Esophagus squamous epithelium (tissue), 4 donors: ENCODE measurements around the gene LCOR.

ENCODE experiments used
- POLR2A ChIP-seq, 4 donors: fragments of 450-650 bp; IDR thresholded peaks; one replicate each; pipeline ENCODE4 v1.6.1; 2017; ENCODE audit warnings: antibody characterized with exemption in 4 of 4, mild to moderate bottlenecking in 4 of 4, moderate library complexity in 3 of 4
- TF ChIP-seq, protein P1 (sequence below), 6 experiments: fragments of 450-650 bp in 4 of 6; fragments of 200-600 bp in 2 of 6; sonication (generic) in 2 of 6; IDR thresholded peaks; one replicate each; pipeline ENCODE4 v1.5.1; 2016 to 2019; ENCODE audit warnings: antibody characterized with exemption in 6 of 6, mild to moderate bottlenecking in 4 of 6, moderate library complexity in 4 of 6

DNA sequence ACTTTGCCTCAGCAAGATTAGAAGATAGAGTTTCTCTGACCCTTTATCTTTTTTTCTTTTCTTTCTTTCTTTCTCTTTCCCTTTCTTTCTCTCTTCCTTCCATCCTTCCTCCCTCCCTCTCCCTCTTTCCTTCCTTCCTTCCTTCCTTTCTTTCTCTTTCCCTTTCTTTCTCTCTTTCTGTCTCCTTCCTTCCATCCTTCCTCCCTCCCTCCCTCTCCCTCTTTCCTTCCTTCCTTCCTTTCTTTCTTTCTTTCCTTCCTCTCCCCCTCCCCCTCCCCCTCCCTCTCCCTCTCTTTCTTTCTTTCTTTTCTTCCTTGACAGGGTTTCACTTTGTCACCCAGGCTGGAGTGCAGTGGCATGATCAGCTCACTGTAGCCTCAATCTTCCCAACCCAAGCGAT, 40.2 kb upstream of the LCOR start:
- TF ChIP-seq, protein P1, sequence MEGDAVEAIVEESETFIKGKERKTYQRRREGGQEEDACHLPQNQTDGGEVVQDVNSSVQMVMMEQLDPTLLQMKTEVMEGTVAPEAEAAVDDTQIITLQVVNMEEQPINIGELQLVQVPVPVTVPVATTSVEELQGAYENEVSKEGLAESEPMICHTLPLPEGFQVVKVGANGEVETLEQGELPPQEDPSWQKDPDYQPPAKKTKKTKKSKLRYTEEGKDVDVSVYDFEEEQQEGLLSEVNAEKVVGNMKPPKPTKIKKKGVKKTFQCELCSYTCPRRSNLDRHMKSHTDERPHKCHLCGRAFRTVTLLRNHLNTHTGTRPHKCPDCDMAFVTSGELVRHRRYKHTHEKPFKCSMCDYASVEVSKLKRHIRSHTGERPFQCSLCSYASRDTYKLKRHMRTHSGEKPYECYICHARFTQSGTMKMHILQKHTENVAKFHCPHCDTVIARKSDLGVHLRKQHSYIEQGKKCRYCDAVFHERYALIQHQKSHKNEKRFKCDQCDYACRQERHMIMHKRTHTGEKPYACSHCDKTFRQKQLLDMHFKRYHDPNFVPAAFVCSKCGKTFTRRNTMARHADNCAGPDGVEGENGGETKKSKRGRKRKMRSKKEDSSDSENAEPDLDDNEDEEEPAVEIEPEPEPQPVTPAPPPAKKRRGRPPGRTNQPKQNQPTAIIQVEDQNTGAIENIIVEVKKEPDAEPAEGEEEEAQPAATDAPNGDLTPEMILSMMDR (IDR thresholded peaks at IDR 0.05) = no peak
- TF ChIP-seq POLR2A (IDR thresholded peaks at IDR 0.05) = no peak
